ENCODE results near the gene PTPN22.

The PTPN22 gene

GRCh38 chr1:113887402-113888175 lies 16.1 kb upstream of the PTPN22 start, which contains the start of gene BCL2L15:
TSS of gene BCL2L15 (minus strand) at chr1:113887581. CDS start at chr1:113887375, 206 bp downstream.
- DNase-seq (ENCODE audit: low read depth), result no peak

DNA sequence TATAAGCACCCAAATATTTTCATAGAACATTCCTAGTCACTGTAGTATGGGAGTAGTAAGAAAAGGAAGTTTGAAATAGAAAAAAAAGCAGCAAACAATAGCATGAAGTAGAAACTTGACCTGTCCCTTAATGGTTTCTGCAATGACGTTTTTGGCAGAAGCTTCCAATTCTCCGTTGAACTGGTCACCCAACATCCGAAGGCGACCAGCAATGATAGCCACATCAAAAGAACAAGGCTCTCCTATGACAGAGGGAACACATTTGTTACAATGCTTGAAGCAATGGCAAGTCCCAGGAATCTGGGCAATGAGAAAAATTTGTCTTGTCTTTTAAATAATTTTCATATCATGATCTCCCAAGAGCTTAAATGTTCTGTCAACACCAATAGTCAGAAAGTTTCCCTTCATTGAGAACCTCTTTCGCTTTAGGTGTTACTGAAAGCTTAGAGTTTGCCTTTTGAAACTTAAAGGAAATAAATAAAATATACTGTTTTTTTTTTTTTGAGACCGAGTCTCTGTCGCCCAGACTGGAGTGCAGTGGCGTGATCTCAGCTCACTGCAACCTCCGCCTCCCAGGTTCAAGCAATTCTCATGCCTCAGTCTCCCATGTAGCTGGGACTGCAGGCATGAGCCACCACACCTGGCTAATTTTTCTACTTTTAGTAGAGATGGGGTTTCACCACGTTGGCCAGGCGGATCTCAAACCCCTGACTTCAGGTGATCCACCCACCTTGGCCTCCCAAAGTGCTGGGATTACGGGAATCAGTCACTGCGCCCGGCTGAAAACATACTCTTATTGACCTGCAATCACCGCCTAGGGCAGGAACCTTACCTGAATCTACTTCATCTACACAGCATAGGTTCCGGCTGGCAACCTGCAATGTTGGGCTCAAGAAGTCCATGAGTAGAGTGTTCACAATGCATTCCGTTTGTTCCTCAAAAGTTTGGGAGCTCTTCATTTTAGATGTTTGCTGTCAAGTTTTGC lies 15.2 kb upstream of the PTPN22 start:
- no peak overlapping the region for H3K4me3 ChIP-seq (ENCODE audit: low read depth, low read length)
- DNase-seq (ENCODE audit: low read depth), result no peak
- TF ChIP-seq CTCF (conservative IDR thresholded peaks at IDR 0.05; ENCODE audit: low read depth, low read length), result no peak

More at GRCh38 chr1:113887402-113888175, 16.1 kb upstream of the PTPN22 start, which contains the start of gene BCL2L15:
- H3K4me3 ChIP-seq (ENCODE audit: low read depth, low read length), result no peak within 1 kb of the TSS
- TF ChIP-seq CTCF (conservative IDR thresholded peaks at IDR 0.05; ENCODE audit: low read depth, low read length), result no peak

- no peak overlapping the region for H3K4me3 ChIP-seq (ENCODE audit: low read depth, low read length)
- TF ChIP-seq CTCF (conservative IDR thresholded peaks at IDR 0.05; ENCODE audit: low read depth, low read length), result no peak
- DNase-seq (ENCODE audit: low read depth), result no peak
Measured at GRCh38 chr1:113881661-113882060, 10.1 kb upstream of the PTPN22 start.

DNA sequence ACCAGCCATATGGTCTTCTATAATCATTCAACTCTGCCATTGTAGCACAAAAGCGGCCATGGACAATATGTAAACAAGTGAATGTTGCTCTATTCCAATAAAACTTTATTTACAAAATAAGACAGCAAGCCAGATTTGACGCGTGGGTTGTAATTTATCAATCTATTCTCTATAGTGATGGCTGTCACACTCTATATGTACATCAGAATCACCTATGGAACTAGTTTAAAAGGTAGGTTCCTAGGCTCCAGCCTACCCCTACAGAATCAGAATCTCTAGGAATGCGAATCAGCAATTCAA lies 8.2 kb upstream of the PTPN22 start:
- DNase-seq (ENCODE audit: low read depth), result no peak

DNA sequence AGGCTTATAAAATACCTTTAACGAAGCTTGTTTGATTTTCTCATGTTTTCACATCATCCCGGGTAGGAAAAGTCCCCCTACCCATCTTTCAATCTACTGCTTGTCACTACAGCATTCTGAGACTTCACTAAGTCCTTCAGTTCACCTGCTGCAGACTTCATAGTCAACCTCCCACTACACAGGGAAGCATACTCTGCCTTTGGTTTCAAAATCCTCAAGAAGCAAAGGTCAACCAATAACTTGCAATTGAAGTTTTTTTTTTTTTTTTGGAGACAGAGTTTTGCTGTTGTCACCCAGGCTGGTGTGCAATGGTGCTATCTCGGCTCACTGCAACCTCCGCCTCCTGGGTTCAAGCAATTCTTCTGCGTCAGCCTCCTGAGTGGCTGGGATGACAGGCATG lies 4.7 kb upstream of the PTPN22 start:
- TF ChIP-seq CTCF (conservative IDR thresholded peaks at IDR 0.05; ENCODE audit: low read depth, low read length), result no peak
- no peak overlapping the region for H3K4me3 ChIP-seq (ENCODE audit: low read depth, low read length)
- no peak for DNase-seq (ENCODE audit: low read depth)

More for the DNA sequence above, 8.2 kb upstream of the PTPN22 start:
- H3K4me3 ChIP-seq (ENCODE audit: low read depth, low read length), result no peak overlapping the region
- TF ChIP-seq CTCF (conservative IDR thresholded peaks at IDR 0.05; ENCODE audit: low read depth, low read length), result no peak

GRCh38 chr1:113875714-113876113 lies 4.2 kb upstream of the PTPN22 start:
- DNase-seq (ENCODE audit: low read depth), result no peak
- H3K4me3 ChIP-seq (ENCODE audit: low read depth, low read length), result no peak overlapping the region
- no peak for TF ChIP-seq CTCF (conservative IDR thresholded peaks at IDR 0.05; ENCODE audit: low read depth, low read length)

Data from choroid plexus epithelial cell (primary cell).